ACC112 (cell line): ENCODE data around the gene INIP.

ENCODE experiments used
- H2AFZ ChIP-seq: fragments of 200-600 bp; sonication (generic); one replicate; pipeline ENCODE4 v1.6.0; 2017; ENCODE audit warnings: antibody characterized with exemption, low read length; ENCODE audit not compliant: unreplicated experiment
- H3K27ac ChIP-seq: fragments of 200-600 bp; sonication (generic); 2 replicates; pipeline ENCODE4 v1.5.1; 2014; ENCODE audit warnings: low read depth, mild to moderate bottlenecking, antibody characterized with exemption, low read length, moderate library complexity
- H3K27me3 ChIP-seq: fragments of 200-600 bp; sonication (generic); 2 replicates; pipeline ENCODE4 v1.6.1; 2014; ENCODE audit warnings: mild to moderate bottlenecking, antibody characterized with exemption, low read length, moderate library complexity, mixed read lengths; ENCODE audit not compliant: insufficient read depth
- H3K36me3 ChIP-seq: fragments of 200-600 bp; sonication (generic); 2 replicates; pipeline ENCODE4 v1.6.1; 2016; ENCODE audit warnings: mild to moderate bottlenecking, antibody characterized with exemption, low read length, moderate library complexity, mixed read lengths; ENCODE audit not compliant: insufficient read depth
- H3K4me1 ChIP-seq: fragments of 200-600 bp; sonication (generic); one replicate; pipeline ENCODE4 v1.6.1; 2016; ENCODE audit warnings: low read length, mixed read lengths; ENCODE audit not compliant: insufficient read depth, unreplicated experiment, control insufficient read depth
- H3K4me3 ChIP-seq: fragments of 200-600 bp; sonication (generic); 2 replicates; pipeline ENCODE4 v1.5.1; 2014; ENCODE audit warnings: mild to moderate bottlenecking, low read depth, low read length
- H3K79me2 ChIP-seq: fragments of 200-600 bp; sonication (generic); one replicate; pipeline ENCODE4 v1.6.0; 2016; ENCODE audit warnings: low read length; ENCODE audit not compliant: control insufficient read depth, unreplicated experiment, insufficient read depth

Gene INIP

DNA sequence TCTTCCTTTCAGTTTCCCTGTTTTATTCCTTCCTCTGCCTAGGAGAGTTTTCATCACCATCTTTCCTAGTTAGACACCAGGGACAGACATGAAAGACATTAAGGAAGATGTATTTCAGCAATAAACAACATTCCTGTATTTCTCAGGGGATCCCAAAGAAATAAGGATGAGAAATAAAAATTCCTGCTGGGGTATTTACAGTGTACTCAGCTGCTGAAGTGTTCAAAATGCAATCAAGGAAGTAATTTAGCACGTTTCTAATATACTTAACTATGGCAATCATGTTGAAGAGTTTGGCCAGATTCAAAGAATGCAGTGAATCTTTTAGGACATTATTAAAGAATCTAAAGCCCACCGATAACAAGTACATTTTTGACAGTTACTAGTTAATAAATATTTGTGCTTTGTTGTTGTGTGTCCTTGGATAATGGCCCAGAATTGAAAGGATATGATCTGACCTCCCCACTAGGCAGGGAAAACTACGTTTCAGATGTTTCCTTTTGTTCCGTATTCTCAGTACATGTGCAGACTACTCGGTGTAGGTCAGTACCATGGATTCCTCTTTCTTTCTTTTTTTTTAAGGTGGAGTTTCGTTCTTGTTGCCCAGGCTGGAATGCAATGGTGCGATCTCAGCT is 46.8 kb downstream of the INIP start:
- no peaks in the 10 kb centered on the region for H3K36me3 ChIP-seq
- no peaks in the 10 kb centered on the region for H3K27me3 ChIP-seq
- H2AFZ ChIP-seq = no peak overlapping the region
- H3K4me3 ChIP-seq = no peak overlapping the region
- no peaks in the 10 kb centered on the region for H3K79me2 ChIP-seq
- no peak overlapping the region for H3K27ac ChIP-seq
- H3K4me1 ChIP-seq = no peaks in the 10 kb centered on the region

GRCh38 chr9:112669326-112669725 is 48.6 kb downstream of the INIP start:
- Histone ChIP-seq H3K27me3 (no peaks in the 10 kb centered on the region), H3K79me2 (no peaks in the 10 kb centered on the region), H3K36me3 (no peaks in the 10 kb centered on the region), H3K4me1 (no peaks in the 10 kb centered on the region), H2AFZ (no peak overlapping the region), H3K27ac (no peak overlapping the region), H3K4me3 (no peak overlapping the region)

GRCh38 chr9:112665347-112665746 is 52.6 kb downstream of the INIP start:
- no peaks in the 10 kb centered on the region for H3K4me1 ChIP-seq
- no peak overlapping the region for H3K4me3 ChIP-seq
- no peak overlapping the region for H2AFZ ChIP-seq
- H3K79me2 ChIP-seq = no peaks in the 10 kb centered on the region
- H3K27me3 ChIP-seq = no peaks in the 10 kb centered on the region
- no peak overlapping the region for H3K27ac ChIP-seq
- no peaks in the 10 kb centered on the region for H3K36me3 ChIP-seq

GRCh38 chr9:112664531-112664930 is 53.4 kb downstream of the INIP start:
- no peak overlapping the region for H2AFZ ChIP-seq
- H3K79me2 ChIP-seq = no peaks in the 10 kb centered on the region
- no peaks in the 10 kb centered on the region for H3K27me3 ChIP-seq
- no peak overlapping the region for H3K27ac ChIP-seq
- H3K36me3 ChIP-seq = no peaks in the 10 kb centered on the region
- no peaks in the 10 kb centered on the region for H3K4me1 ChIP-seq
- no peak overlapping the region for H3K4me3 ChIP-seq

DNA sequence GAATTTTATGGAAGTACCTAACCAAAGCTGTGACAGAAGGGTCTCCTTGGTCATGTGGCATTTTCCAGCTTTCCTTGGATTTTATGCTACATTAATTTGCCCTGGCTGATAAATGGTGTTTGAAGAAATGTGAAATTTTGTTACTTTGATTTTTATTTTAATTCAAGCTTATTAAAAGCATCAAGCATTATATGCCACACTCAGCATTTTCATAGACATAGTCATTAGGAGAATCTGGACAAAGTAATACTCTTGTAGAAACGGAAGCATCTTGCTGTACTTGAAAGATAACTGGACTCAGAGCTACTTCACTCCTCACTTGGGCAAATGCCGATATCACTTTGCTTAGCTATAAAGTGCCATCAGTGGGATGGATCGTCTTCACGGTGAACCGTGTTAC is 54.2 kb downstream of the INIP start:
- Histone ChIP-seq H3K27ac (no peak overlapping the region), H3K79me2 (no peaks in the 10 kb centered on the region), H2AFZ (no peak overlapping the region), H3K36me3 (no peaks in the 10 kb centered on the region), H3K4me3 (no peak overlapping the region), H3K4me1 (no peaks in the 10 kb centered on the region), H3K27me3 (no peaks in the 10 kb centered on the region)

DNA sequence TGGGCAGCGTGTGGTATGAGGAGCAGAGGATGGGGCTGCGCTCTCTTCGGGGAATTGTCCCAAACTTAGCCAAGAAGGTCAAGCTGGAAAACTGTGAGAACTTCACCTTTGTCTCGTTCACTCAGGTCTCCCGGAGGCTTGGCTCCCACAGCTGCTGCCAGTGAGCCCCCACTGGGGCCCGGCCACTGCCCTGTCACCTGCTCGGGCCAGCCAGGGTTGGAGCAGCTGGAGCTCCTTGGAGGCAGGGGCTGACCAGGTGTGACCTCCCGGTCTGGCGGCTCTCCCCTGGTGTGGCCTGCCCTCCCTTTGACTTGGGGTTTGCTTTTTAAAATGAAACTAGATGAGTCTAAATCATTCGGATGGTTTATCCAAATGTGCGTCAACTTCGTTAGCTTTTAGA is 58.0 kb downstream of the INIP start:
- Histone ChIP-seq H3K4me3 (no peak overlapping the region), H2AFZ (no peak overlapping the region), H3K27ac (no peak overlapping the region), H3K27me3 (no peaks in the 10 kb centered on the region), H3K79me2 (no peaks in the 10 kb centered on the region), H3K36me3 (no peaks in the 10 kb centered on the region), H3K4me1 (no peaks in the 10 kb centered on the region)

GRCh38 chr9:112655668-112656067 is 62.2 kb downstream of the INIP start:
- Histone ChIP-seq H2AFZ (no peak overlapping the region), H3K27ac (no peak overlapping the region), H3K27me3 (no peaks in the 10 kb centered on the region), H3K79me2 (no peaks in the 10 kb centered on the region), H3K4me1 (no peaks in the 10 kb centered on the region), H3K36me3 (no peaks in the 10 kb centered on the region), H3K4me3 (no peak overlapping the region)

GRCh38 chr9:112654282-112654681 is 63.6 kb downstream of the INIP start:
- Histone ChIP-seq H3K27ac (no peak overlapping the region), H3K79me2 (no peaks in the 10 kb centered on the region), H2AFZ (no peak overlapping the region), H3K27me3 (no peaks in the 10 kb centered on the region), H3K4me1 (no peaks in the 10 kb centered on the region), H3K4me3 (no peak overlapping the region), H3K36me3 (no peaks in the 10 kb centered on the region)

- no peaks in the 10 kb centered on the region for H3K4me1 ChIP-seq
- no peaks in the 10 kb centered on the region for H3K36me3 ChIP-seq
- no peak overlapping the region for H3K27ac ChIP-seq
- no peaks in the 10 kb centered on the region for H3K79me2 ChIP-seq
- H3K4me3 ChIP-seq = no peak overlapping the region
- H2AFZ ChIP-seq = no peak overlapping the region
- H3K27me3 ChIP-seq = no peaks in the 10 kb centered on the region
Observed at GRCh38 chr9:112648624-112649023, 69.3 kb downstream of the INIP start.

DNA sequence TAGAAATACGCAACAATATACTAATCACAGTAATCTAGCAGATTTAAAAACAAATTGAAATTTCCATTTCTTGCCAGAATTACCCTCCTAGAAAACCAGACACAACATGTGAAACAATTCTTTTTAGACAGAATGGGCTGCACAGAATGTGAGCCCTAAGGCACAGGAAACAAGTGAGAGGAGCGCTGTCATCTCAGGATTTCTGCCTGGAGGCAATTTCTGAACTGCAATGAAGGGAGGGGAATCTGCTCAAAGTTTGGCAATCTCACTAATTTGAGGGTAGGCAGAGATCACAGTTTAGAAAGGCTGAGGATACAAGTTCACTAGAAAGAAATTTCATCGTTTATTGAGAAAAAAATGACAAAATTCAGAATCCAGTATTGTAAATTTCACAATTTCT is 70.3 kb downstream of the INIP start:
- no peaks in the 10 kb centered on the region for H3K36me3 ChIP-seq
- no peaks in the 10 kb centered on the region for H3K27me3 ChIP-seq
- H2AFZ ChIP-seq = no peak overlapping the region
- H3K79me2 ChIP-seq = no peaks in the 10 kb centered on the region
- H3K27ac ChIP-seq = no peak overlapping the region
- H3K4me3 ChIP-seq = no peak overlapping the region
- H3K4me1 ChIP-seq = no peaks in the 10 kb centered on the region

DNA sequence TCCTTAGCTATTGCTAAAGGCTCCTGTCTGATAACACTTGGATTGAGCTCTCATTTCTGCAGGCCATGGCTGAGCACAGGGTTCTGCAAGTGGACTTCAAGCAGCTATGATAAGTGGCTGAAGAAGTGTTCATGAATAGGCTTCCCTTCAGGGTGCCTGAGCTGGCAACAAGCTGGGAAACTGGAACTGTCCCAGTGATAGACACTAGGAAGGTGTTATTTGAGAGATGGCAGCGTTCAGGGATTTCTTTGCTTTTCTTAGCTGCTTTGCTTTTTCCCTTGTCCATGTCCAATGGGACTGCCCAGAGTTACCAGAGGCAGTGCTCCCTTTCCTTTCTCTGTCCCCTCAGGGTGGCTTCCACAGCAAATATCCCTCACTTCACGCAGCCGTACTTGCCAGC is 75.8 kb downstream of the INIP start:
- no peaks in the 10 kb centered on the region for H3K79me2 ChIP-seq
- H3K4me1 ChIP-seq = no peaks in the 10 kb centered on the region
- no peaks in the 10 kb centered on the region for H3K27me3 ChIP-seq
- H3K27ac ChIP-seq = no peak overlapping the region
- H2AFZ ChIP-seq = no peak overlapping the region
- peaks cover 9% of the 10 kb centered on the region; the same call in 1 of the 2 replicates for H3K36me3 ChIP-seq
- H3K4me3 ChIP-seq = no peak overlapping the region
